HL-60/S4 treated with phorbol 12-myristate 13-acetate at 8.2 ng/mL for 4 days and 3 days (cell line): Measurements from ENCODE around the gene JMJD4.
"Not testable (repeated sequence)": the region's sequence is repeated elsewhere in the genome, so short reads cannot be mapped to it uniquely, and the experiment has no call there.

Experiments used
- in situ Hi-C: fragments of 300-500 bp; cut with MboI; formaldehyde crosslinking; loops from 2 replicates; pipeline ENCODE4 v1.15.0; 2022; ENCODE audit warnings: low sequenced_read_pairs

The JMJD4 gene

DNA sequence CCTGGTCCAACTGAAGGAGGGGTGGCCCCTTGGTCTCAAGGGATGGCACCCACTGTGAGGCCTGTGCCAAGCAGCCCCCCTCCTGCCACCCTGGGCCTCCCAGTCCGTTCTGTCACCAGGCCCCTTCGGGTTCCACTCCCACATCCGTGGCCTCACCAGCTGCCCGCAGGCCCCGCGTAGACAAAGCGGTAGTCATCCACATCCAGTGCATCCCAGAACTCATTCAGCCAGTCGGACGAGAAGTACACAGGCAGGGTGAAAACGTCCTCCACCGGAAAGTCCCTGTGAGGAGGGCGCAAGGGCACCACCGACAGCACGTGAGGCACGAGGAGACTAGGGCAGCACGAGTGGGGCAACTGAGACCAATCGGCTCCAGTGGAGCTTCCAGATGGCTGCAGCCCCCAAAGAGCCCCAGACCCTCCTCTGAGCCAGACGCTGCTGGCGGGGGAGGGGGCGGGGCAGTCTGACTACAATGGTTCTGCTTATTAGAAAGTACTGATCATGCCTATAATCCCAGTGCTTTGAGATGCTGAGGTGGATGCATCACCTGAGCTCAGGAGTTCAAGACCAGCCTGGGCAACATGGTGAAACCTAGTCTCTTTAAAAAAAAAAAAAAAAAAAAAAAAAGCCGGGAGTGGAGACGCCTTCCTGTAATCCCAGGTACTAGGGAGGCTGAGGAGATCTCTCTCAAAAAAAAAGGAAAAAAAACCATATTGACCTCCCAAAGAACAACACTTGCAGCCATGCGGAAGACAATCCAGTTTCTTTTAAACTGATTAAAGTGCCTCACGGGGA lies 1.2 kb downstream of the JMJD4 start:
- in situ Hi-C loops = no loop called here

GRCh38 chr1:227733309-227733705 lies 1.8 kb downstream of the JMJD4 start:
- in situ Hi-C loops = no loop called here

- in situ Hi-C loops = no loop called here
Observed at GRCh38 chr1:227732586-227733308, 2.4 kb downstream of the JMJD4 start.

- in situ Hi-C loops = no loop called here
Observed at GRCh38 chr1:227731696-227732585, 3.2 kb downstream of the JMJD4 start.

GRCh38 chr1:227731241-227731677 lies 3.8 kb downstream of the JMJD4 start:
- in situ Hi-C loops = no loop called here

GRCh38 chr1:227730630-227731151 lies 4.4 kb downstream of the JMJD4 start:
- in situ Hi-C loops = no loop called here

- in situ Hi-C loops = no loop called here
Observed at GRCh38 chr1:227729881-227730629, 5.0 kb downstream of the JMJD4 start.

- in situ Hi-C loops = no loop called here
Observed at GRCh38 chr1:227729144-227729880, 5.8 kb downstream of the JMJD4 start.

DNA sequence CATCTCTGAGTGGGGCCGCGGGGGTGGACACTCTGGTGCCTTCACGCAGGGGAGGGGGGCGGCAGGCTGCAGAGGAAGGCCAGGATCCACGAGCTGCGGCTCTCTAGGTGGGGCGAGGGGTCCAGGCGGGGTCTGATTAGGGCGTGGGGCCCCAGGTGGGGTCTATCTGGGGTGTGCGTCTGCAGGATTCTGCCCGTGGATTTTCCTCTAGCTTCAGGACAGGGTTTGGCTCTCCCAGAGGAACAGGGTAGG lies 6.3 kb downstream of the JMJD4 start:
- in situ Hi-C loops = no loop called here

- in situ Hi-C loops = no loop called here
Observed at GRCh38 chr1:227728059-227728891, 6.8 kb downstream of the JMJD4 start.

- in situ Hi-C loops = no loop called here
Observed at GRCh38 chr1:227726924-227727599, 8.0 kb downstream of the JMJD4 start.

DNA sequence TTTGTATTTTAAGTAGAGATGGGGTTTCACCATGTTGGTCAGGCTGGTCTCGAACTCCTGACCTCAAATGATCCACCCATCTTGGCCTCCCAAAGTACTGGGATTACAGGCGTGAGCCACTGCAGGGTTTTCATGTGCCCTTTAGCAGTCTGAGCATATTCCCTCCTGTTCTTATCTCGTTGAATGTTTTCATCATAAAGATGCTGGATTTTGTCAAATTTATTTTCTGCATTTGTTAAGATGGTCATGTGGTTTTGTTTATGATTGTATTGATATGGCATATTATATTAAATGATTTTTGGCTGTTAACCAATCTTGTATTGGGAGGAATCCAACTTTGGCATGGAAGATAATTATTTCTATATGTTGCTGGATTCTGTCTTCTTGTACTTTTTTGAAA lies 8.8 kb downstream of the JMJD4 start:
- in situ Hi-C loops = no loop called here

- in situ Hi-C loops = no loop called here
Observed at GRCh38 chr1:227725046-227725445, 10.1 kb downstream of the JMJD4 start.

GRCh38 chr1:227723474-227723873 lies 11.6 kb downstream of the JMJD4 start:
- in situ Hi-C loops = no loop called here

DNA sequence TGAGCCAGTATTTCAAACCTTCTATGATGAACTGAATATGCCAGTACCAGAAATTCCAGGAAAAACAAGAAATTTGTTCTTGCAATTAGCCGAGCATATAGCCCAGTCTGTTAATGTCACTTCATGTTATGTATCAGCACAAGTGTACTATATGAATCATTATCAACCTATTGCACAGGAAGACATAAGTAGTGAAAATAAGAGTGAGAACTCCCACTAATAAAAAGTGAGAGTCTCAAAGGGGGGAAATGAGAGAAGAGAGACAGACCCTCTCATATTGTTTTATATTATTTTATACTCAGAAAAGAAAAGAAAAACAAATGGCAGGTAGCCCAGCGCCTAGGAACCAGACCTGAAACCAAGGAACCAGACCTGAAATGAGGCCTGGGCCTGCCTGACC lies 16.2 kb downstream of the JMJD4 start:
- in situ Hi-C loops = no loop called here

DNA sequence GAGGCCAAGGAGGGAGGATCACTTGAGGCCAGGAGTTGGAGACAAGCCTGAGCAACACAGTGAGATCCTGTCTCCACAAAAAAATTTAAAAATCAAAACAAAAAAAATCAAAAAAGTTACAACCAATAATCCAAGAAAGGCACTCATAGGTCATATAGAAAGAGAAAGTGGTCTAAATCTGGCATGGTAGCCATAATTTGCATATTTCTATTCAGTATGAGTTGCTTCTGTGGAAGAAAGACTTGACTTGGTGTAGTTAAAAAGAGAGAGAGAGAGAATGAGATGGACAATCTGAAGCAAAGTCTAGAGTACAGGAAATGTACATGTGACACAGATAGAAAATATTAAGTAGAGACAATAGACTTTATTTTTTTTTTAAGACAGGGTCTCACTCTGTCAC lies 22.5 kb downstream of the JMJD4 start:
- in situ Hi-C loops = no loop called here

GRCh38 chr1:227710474-227710873 lies 24.6 kb downstream of the JMJD4 start:
- in situ Hi-C loops = not testable (repeated sequence)

DNA sequence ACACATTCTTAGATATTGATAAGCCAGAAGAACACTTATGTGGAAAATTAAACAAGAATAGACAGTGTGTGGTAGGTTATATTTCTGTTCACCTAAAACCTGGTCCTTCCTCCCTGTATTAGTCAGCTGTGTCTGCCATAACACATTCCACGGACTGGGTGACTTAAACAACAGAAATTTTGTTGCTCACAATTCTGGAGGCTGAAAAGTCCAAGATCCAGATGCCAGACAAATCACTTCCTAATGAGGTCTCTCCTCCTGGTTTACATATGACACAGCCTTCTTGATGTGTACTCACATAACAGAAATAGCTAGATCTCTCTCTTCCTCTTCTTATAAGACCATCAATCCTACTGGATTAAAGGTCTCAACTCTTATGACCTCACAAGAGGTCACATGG lies 25.7 kb downstream of the JMJD4 start:
- in situ Hi-C loops = no loop called here

DNA sequence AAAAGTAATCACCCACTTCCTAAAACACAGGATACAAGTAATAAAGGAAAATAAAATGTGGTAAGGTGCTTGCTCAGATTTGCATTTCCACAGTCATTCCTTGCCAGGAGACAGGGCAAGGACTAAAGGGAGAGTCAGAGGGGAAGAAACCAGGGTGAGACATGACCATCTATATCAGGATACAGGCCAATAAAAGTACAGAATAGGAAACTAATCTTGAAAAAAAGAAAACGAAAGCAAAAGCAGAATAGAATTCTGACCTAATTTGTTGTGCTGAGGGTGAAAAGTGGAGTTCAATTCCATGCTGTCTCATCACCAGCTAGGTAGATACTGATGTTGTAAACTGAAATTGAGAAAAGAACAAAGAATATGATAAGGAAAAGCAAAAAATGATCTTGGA lies 27.3 kb downstream of the JMJD4 start:
- in situ Hi-C loops = no loop called here
